A549 (cell line): Measurements from ENCODE around the gene CCND1.

Experiments used
- POLR2A ChIP-seq: IDR thresholded peaks from 2 replicates; pipeline ENCODE4 v1.6.1; 2012; ENCODE audit warnings: mild to moderate bottlenecking, low read length
- RAD21 ChIP-seq, 2 experiments: fragments of >200 bp in 1 of 2; sonication (Bioruptor Twin) in 1 of 2; formaldehyde crosslinking in 1 of 2; IDR thresholded peaks in 1 of 2; conservative IDR thresholded peaks in 1 of 2; 2 replicates in 1 of 2; 3 replicates in 1 of 2; pipeline ENCODE4 v1.6.1; 2012 to 2018; ENCODE audit warnings: inconsistent platforms in 1 of 2
- ZNF302 ChIP-seq: fragments of 250-450 bp; sonication (Bioruptor Pico); IDR thresholded peaks from 2 replicates; pipeline ENCODE4 v1.9.0; 2021; ENCODE audit warnings: inconsistent platforms, mild to moderate bottlenecking, moderate library complexity
- TF ChIP-seq, protein P1 (sequence below): IDR thresholded peaks from 2 replicates; pipeline ENCODE4 v1.6.1; 2012

DNA sequence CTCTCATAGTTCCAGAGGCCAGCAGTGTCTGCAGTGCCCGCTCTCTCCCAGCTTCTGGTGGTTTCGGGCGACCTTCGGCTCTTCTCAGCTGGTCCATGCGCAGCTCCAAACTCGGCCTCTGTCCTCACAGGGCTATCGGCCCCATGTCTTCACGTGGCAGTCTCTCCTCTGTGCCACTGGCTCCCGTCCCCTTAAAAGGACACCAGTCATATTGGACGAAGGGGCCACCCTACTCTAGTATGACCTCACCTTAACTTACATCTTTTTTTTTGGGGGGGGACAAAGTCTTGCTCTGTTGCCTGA, 20.4 kb downstream of the CCND1 start:
- TF ChIP-seq RAD21 (conservative IDR thresholded peaks at IDR 0.05 in 1 of 2, IDR thresholded peaks at IDR 0.05 in 1 of 2) = no peak
- no peak for TF ChIP-seq ZNF302 (CRISPR knock-in tag)
- no peak for TF ChIP-seq POLR2A
- TF ChIP-seq, protein P1, sequence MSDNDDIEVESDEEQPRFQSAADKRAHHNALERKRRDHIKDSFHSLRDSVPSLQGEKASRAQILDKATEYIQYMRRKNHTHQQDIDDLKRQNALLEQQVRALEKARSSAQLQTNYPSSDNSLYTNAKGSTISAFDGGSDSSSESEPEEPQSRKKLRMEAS = no peak
